CD4-positive, alpha-beta T cell (primary cell): Measurements from ENCODE around the gene MBTPS2. TPM values are rescaled to one million over a fixed set of nuclear protein-coding genes. Genes with fewer than 3 reads are reported as not detected.

Experiments
- ATAC-seq: fragments of 200-7000 bp; cut with Tn5 transposase; one replicate; pipeline ENCODE4 v1.10.0; 2022; ENCODE audit warnings: mild to moderate bottlenecking; ENCODE audit not compliant: poor library complexity
- CTCF ChIA-PET: fragments of 350-600 bp; sonication (Branson Sonifier 250); formaldehyde crosslinking; loops from one replicate; lab custom pipeline; 2021; ENCODE audit warnings: antibody characterized with exemption, inconsistent platforms; lab: Charles Lee
- POLR2A ChIA-PET: fragments of 350-600 bp; sonication (Branson Sonifier 250); formaldehyde crosslinking; loops from one replicate; lab custom pipeline; 2021; ENCODE audit warnings: antibody characterized with exemption, inconsistent platforms; lab: Charles Lee
- DNase-seq, 14 experiments: peaks; one replicate each; pipeline ENCODE4 v3.0.0-alpha.2; 2013 to 2020; ENCODE audit warnings: mixed read lengths in 2 of 14
- H3K27ac ChIP-seq, 2 donors: one replicate each; pipeline versions ENCODE4 v1.5.1 to v1.7.0; 2013; ENCODE audit warnings: low read length in 2 of 2, low read depth in 1 of 2, mild to moderate bottlenecking in 1 of 2
- H3K27me3 ChIP-seq, 2 experiments: 1 replicate in 1 of 2; 2 replicates in 1 of 2; pipeline versions ENCODE4 v1.6.1 to v1.7.0; 2013; ENCODE audit warnings: low read length in 2 of 2, control low read depth in 1 of 2, mild to moderate bottlenecking in 1 of 2, moderate library complexity in 1 of 2; ENCODE audit not compliant: insufficient read depth in 2 of 2, control insufficient read depth in 1 of 2
- H3K36me3 ChIP-seq: one replicate; pipeline ENCODE4 v1.6.1; 2013; ENCODE audit warnings: low read length, control low read depth; ENCODE audit not compliant: insufficient read depth
- H3K4me1 ChIP-seq: one replicate; pipeline ENCODE4 v1.6.1; 2013; ENCODE audit warnings: low read length, control low read depth; ENCODE audit not compliant: insufficient read depth
- H3K4me3 ChIP-seq: one replicate; pipeline ENCODE4 v1.5.1; 2013; ENCODE audit warnings: mild to moderate bottlenecking, low read length, moderate library complexity
- H3K9me3 ChIP-seq, 2 experiments: 1 replicate in 1 of 2; 2 replicates in 1 of 2; pipeline versions ENCODE4 v1.6.1 to v1.7.0; 2013; ENCODE audit warnings: low read length in 2 of 2, mild to moderate bottlenecking in 2 of 2, control low read depth in 1 of 2, moderate library complexity in 1 of 2; ENCODE audit not compliant: control insufficient read depth in 1 of 2, insufficient read depth in 1 of 2
- H3K27ac Mint-ChIP-seq: one replicate; pipeline ENCODE4 v1.8.0; 2020; ENCODE audit warnings: mixed read lengths
- H3K27me3 Mint-ChIP-seq: one replicate; pipeline ENCODE4 v1.8.0; 2021; ENCODE audit warnings: mixed read lengths
- H3K36me3 Mint-ChIP-seq: one replicate; pipeline ENCODE4 v1.8.0; 2021; ENCODE audit warnings: low read depth, mixed read lengths
- H3K4me1 Mint-ChIP-seq: one replicate; pipeline ENCODE4 v1.8.0; 2021; ENCODE audit warnings: low read depth, mixed read lengths
- H3K4me3 Mint-ChIP-seq: one replicate; pipeline ENCODE4 v1.8.0; 2020; ENCODE audit warnings: mild to moderate bottlenecking, mixed read lengths
- H3K9me3 Mint-ChIP-seq: one replicate; pipeline ENCODE4 v1.8.0; 2020; ENCODE audit warnings: mixed read lengths
- CTCF ChIP-seq: fragments of 200-600 bp; IDR thresholded peaks from one replicate; pipeline ENCODE4 v1.8.0; 2022; ENCODE audit warnings: antibody characterized with exemption, mild to moderate bottlenecking
- intact Hi-C, 2 experiments: fragments of 100-400 bp; cut with DNase I in 1 of 2; cut with micrococcal nuclease in 1 of 2; formaldehyde crosslinking; loops; one replicate each; pipeline versions ENCODE4 v1.15.1 to v1.9.0; 2023 to 2025; cut with DNase I, micrococcal nuclease
- total RNA-seq, 174 experiments: library from RNA in 2 of 174; stranded (reverse) in 2 of 174; gene quantifications; one replicate each; pipeline ENCODE4 v1.2.3 and lab custom pipeline; 2021 to 2026

The MBTPS2 gene
- total RNA-seq, 2 experiments from 2014 or later = 3.1 to 3.4 TPM

- no peaks in the 10 kb centered on the region for H3K36me3 Mint-ChIP-seq
- no peak overlapping the region for H3K4me3 ChIP-seq
- H3K27ac Mint-ChIP-seq = no peak overlapping the region
- no peaks in the 10 kb centered on the region for H3K9me3 Mint-ChIP-seq
- H3K4me3 Mint-ChIP-seq = no peak overlapping the region
- TF ChIP-seq CTCF = no peak
- DNase-seq = no peak
- POLR2A ChIA-PET = no interaction called here
- H3K4me1 Mint-ChIP-seq = no peaks in the 10 kb centered on the region
- H3K9me3 ChIP-seq = no peaks in the 10 kb centered on the region
- no peaks in the 10 kb centered on the region for H3K4me1 ChIP-seq
- intact Hi-C loops = no loop called here
- CTCF ChIA-PET = no interaction called here
- no peak for ATAC-seq
- H3K27me3 ChIP-seq = no peaks in the 10 kb centered on the region
- H3K36me3 ChIP-seq = no peaks in the 10 kb centered on the region
- no peak overlapping the region for H3K27ac ChIP-seq
- no peaks in the 10 kb centered on the region for H3K27me3 Mint-ChIP-seq
Measured at GRCh38 chrX:21806691-21807090, 32.7 kb upstream of the MBTPS2 start.

GRCh38 chrX:21811832-21812231 lies 27.6 kb upstream of the MBTPS2 start:
- intact Hi-C loops = no loop called here
- Mint-ChIP-seq H3K4me1 (no peaks in the 10 kb centered on the region), H3K4me3 (no peak overlapping the region), H3K27ac (no peak overlapping the region), H3K9me3 (no peaks in the 10 kb centered on the region), H3K27me3 (no peaks in the 10 kb centered on the region), H3K36me3 (no peaks in the 10 kb centered on the region)
- POLR2A ChIA-PET = no interaction called here
- no peak overlapping the region for H3K4me3 ChIP-seq
- no peaks in the 10 kb centered on the region for H3K27me3 ChIP-seq
- no peaks in the 10 kb centered on the region for H3K9me3 ChIP-seq
- CTCF ChIA-PET = interaction anchor here (0.6 kb wide), 1 partner anchor 16 kb away, joined by 3 read pairs; no protein-coding TSS in a partner anchor
- TF ChIP-seq CTCF = no peak
- no peaks in the 10 kb centered on the region for H3K36me3 ChIP-seq
- DNase-seq (no peak), ATAC-seq (no peak)
- no peaks in the 10 kb centered on the region for H3K4me1 ChIP-seq
- no peak overlapping the region for H3K27ac ChIP-seq

GRCh38 chrX:21812628-21813027 lies 26.8 kb upstream of the MBTPS2 start:
- Mint-ChIP-seq H3K27ac (no peak overlapping the region), H3K4me1 (no peaks in the 10 kb centered on the region), H3K9me3 (no peaks in the 10 kb centered on the region), H3K36me3 (no peaks in the 10 kb centered on the region), H3K4me3 (no peak overlapping the region), H3K27me3 (no peaks in the 10 kb centered on the region)
- ATAC-seq = no peak
- no peak for DNase-seq
- H3K4me3 ChIP-seq = no peak overlapping the region
- H3K36me3 ChIP-seq = no peaks in the 10 kb centered on the region
- CTCF ChIA-PET = interaction anchor here (0.6 kb wide), 1 partner anchor 15 kb away, joined by 3 read pairs; no protein-coding TSS in a partner anchor
- no peaks in the 10 kb centered on the region for H3K4me1 ChIP-seq
- no peaks in the 10 kb centered on the region for H3K9me3 ChIP-seq
- H3K27ac ChIP-seq = no peak overlapping the region
- H3K27me3 ChIP-seq = no peaks in the 10 kb centered on the region
- TF ChIP-seq CTCF = no peak
- POLR2A ChIA-PET = no interaction called here
- intact Hi-C loops = no loop called here
